ENCODE results near the gene PNMA8B. TPM values are rescaled to one million over a fixed set of nuclear protein-coding genes. Genes with fewer than 3 reads are reported as not detected.

PNMA8B gene
- total RNA-seq, 1 donor from 2014 or later: 0.55 TPM

GRCh38 chr19:46470376-46470775 is 25.3 kb downstream of the PNMA8B start:
- TF ChIP-seq, protein P1, sequence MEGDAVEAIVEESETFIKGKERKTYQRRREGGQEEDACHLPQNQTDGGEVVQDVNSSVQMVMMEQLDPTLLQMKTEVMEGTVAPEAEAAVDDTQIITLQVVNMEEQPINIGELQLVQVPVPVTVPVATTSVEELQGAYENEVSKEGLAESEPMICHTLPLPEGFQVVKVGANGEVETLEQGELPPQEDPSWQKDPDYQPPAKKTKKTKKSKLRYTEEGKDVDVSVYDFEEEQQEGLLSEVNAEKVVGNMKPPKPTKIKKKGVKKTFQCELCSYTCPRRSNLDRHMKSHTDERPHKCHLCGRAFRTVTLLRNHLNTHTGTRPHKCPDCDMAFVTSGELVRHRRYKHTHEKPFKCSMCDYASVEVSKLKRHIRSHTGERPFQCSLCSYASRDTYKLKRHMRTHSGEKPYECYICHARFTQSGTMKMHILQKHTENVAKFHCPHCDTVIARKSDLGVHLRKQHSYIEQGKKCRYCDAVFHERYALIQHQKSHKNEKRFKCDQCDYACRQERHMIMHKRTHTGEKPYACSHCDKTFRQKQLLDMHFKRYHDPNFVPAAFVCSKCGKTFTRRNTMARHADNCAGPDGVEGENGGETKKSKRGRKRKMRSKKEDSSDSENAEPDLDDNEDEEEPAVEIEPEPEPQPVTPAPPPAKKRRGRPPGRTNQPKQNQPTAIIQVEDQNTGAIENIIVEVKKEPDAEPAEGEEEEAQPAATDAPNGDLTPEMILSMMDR (IDR thresholded peaks at IDR 0.05; ENCODE audit: borderline replicate concordance): no peak
- DNase-seq: no peak
- Histone ChIP-seq H3K4me3 (peak overlapping the region; percentile 69), H3K27me3 (ENCODE audit: low read depth) (peaks cover 36% of the 10 kb centered on the region), H3K27ac (replicated peaks) (peak overlapping the region; percentile 78), H3K4me1 (peaks cover 14% of the 10 kb centered on the region), H3K36me3 (no peaks in the 10 kb centered on the region), H3K9me3 (replicated peaks) (no peaks in the 10 kb centered on the region)
- intact Hi-C loops (cut with micrococcal nuclease): no loop called here

DNA sequence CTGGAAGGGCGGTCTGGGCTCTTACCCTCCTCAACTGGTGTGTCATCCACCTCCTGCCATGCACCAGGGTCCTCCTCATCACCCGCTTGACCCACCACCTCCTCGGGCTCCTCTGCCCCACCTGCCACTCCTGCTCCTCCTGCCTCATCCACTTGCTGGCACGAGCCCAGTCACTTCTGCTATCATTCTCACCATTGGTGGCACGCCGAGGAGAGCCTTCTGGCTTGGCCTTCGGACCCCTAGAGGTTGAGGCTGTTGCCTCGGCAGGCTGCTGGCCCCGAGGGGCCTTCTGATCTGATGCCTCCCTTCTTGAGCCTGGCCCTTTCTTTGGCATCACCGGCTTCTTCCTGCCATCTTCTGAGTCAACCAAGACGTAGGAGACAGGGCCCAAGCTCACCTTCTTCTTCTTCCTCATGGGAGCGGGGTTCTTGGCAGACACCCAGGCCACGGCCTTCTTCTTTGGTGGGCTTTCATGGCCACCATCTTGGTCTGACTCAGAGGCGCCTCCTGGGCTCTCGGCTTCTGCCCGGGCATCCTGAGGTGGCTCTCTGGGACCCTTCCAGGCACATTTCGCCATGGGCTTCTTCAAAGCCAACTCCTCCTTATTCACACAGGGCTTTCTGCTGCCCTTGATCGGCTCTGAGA is 26.0 kb downstream of the PNMA8B start:
- intact Hi-C loops (cut with micrococcal nuclease): no loop called here
- Histone ChIP-seq H3K4me1 (peaks cover 14% of the 10 kb centered on the region), H3K27me3 (ENCODE audit: low read depth) (peaks cover 29% of the 10 kb centered on the region), H3K27ac (replicated peaks) (peak overlapping the region; percentile 78), H3K4me3 (no peak overlapping the region), H3K9me3 (replicated peaks) (no peaks in the 10 kb centered on the region), H3K36me3 (no peaks in the 10 kb centered on the region)
- TF ChIP-seq, protein P1 (IDR thresholded peaks at IDR 0.05; ENCODE audit: borderline replicate concordance): no peak
- no peak for DNase-seq

- peak; percentile 56 for DNase-seq
- TF ChIP-seq, protein P1 (IDR thresholded peaks at IDR 0.05; ENCODE audit: borderline replicate concordance): no peak
- H3K36me3 ChIP-seq: no peaks in the 10 kb centered on the region
- H3K9me3 ChIP-seq (replicated peaks): no peaks in the 10 kb centered on the region
- H3K4me1 ChIP-seq: peaks cover 10% of the 10 kb centered on the region
- peaks cover 22% of the 10 kb centered on the region for H3K27me3 ChIP-seq (ENCODE audit: low read depth)
- no peak overlapping the region for H3K4me3 ChIP-seq
- H3K27ac ChIP-seq (replicated peaks): peak overlapping the region; percentile 27
- intact Hi-C loops (cut with micrococcal nuclease): no loop called here
Measured at GRCh38 chr19:46466536-46467196, 29.0 kb downstream of the PNMA8B start.

DNA sequence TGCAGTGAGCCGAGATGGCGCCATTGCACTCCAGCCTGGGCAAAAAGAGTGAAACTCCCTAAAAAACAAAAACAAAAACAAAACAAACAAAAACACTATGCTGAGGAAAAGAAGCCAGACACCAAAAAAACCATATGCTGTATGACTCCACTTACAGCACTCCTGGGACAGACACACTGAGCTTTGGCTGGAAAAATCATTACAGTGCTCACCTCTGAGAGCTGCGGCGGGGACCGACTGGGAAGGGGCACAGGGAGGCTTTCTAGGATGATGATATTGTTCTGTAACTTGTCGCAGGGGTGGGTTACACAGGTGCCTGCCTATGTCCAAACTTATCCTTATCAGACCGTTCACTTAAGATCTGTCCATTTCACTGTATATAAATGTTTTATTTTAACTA is 32.2 kb downstream of the PNMA8B start:
- intact Hi-C loops (cut with micrococcal nuclease): no loop called here
- no peaks in the 10 kb centered on the region for H3K9me3 ChIP-seq (replicated peaks)
- no peak for DNase-seq
- TF ChIP-seq, protein P1 (IDR thresholded peaks at IDR 0.05; ENCODE audit: borderline replicate concordance): no peak
- H3K27me3 ChIP-seq (ENCODE audit: low read depth): peaks cover 4% of the 10 kb centered on the region
- H3K4me3 ChIP-seq: no peak overlapping the region
- no peaks in the 10 kb centered on the region for H3K4me1 ChIP-seq
- no peaks in the 10 kb centered on the region for H3K36me3 ChIP-seq
- no peak overlapping the region for H3K27ac ChIP-seq (replicated peaks)

GRCh38 chr19:46461537-46461936 is 34.1 kb downstream of the PNMA8B start:
- H3K27me3 ChIP-seq (ENCODE audit: low read depth): peaks cover 4% of the 10 kb centered on the region
- intact Hi-C loops (cut with micrococcal nuclease): no loop called here
- TF ChIP-seq, protein P1 (IDR thresholded peaks at IDR 0.05; ENCODE audit: borderline replicate concordance): no peak
- no peak overlapping the region for H3K4me3 ChIP-seq
- no peaks in the 10 kb centered on the region for H3K36me3 ChIP-seq
- no peak overlapping the region for H3K27ac ChIP-seq (replicated peaks)
- H3K4me1 ChIP-seq: no peaks in the 10 kb centered on the region
- no peaks in the 10 kb centered on the region for H3K9me3 ChIP-seq (replicated peaks)
- DNase-seq: no peak
